Right lobe of liver (tissue), 4 donors: ENCODE measurements around the gene ADISSP.

Experiments
- CTCF ChIP-seq, 4 donors: fragments of 200-600 bp in 3 of 4; fragments of 450-650 bp in 1 of 4; IDR thresholded peaks; one replicate each; pipeline versions ENCODE4 v1.5.1 to v1.8.0; 2016 to 2022; ENCODE audit warnings: antibody characterized with exemption in 4 of 4, mild to moderate bottlenecking in 2 of 4
- POLR2A ChIP-seq: fragments of 450-650 bp; IDR thresholded peaks from one replicate; pipeline ENCODE4 v1.6.1; 2017; ENCODE audit warnings: antibody characterized with exemption, mild to moderate bottlenecking
- donor health status: DM: no; HTN: no; CAD: no.
- donor health status: DM: no; HTN: no; CAD: no.
- donor health status: DM: no; HTN: yes; CAD: no.

- TF ChIP-seq CTCF (IDR thresholded peaks at IDR 0.05) (no peak), POLR2A (no peak)
These were observed 56.0 kb downstream of the ADISSP start for GRCh38 chr20:3711484-3711941.
